PC-9 (cell line): Measurements from ENCODE around the gene CWC27. TPM values are rescaled to one million over a fixed set of nuclear protein-coding genes. Genes with fewer than 3 reads are reported as not detected.

ENCODE experiments used
- BruUV-seq: library from RNA; stranded (reverse); fragments of 400-500 nt; replicated peaks from 2 replicates; lab custom pipeline; 2021; lab: Mats Ljungman, UMichigan
- CTCF ChIA-PET: fragments of 300-600 bp; sonication (Branson Sonifier 250); formaldehyde crosslinking; loops from one replicate; lab custom pipeline; 2022; ENCODE audit warnings: antibody characterized with exemption; lab: Charles Lee
- POLR2A ChIA-PET: fragments of 300-600 bp; sonication (Branson Sonifier 250); formaldehyde crosslinking; loops from one replicate; lab custom pipeline; 2022; ENCODE audit warnings: antibody characterized with exemption; ENCODE audit not compliant: unreplicated experiment; lab: Charles Lee
- DNase-seq, 2 experiments: peaks; one replicate each; pipeline versions ENCODE4 v3.0.0 to v3.0.0-alpha.2; 2015 to 2022; ENCODE audit warnings: mixed read lengths in 1 of 2
- H2AFZ ChIP-seq: fragments of 200-600 bp; sonication (generic); 2 replicates; pipeline ENCODE4 v1.8.1; 2017; ENCODE audit warnings: antibody characterized with exemption
- H3F3A ChIP-seq: fragments of 200-600 bp; sonication (generic); 2 replicates; pipeline ENCODE4 v1.8.1; 2017; ENCODE audit warnings: antibody characterized with exemption, mild to moderate bottlenecking, low read depth; ENCODE audit not compliant: insufficient read depth
- H3K27ac ChIP-seq: fragments of 200-600 bp; sonication (generic); 2 replicates; pipeline ENCODE4 v1.6.1; 2016; ENCODE audit warnings: mixed run types
- H3K27me3 ChIP-seq: fragments of 200-600 bp; sonication (generic); 2 replicates; pipeline ENCODE4 v1.6.1; 2016; ENCODE audit warnings: low read depth, mixed run types; ENCODE audit not compliant: insufficient read depth
- H3K36me3 ChIP-seq: fragments of 200-600 bp; sonication (generic); 2 replicates; pipeline ENCODE4 v1.6.1; 2016; ENCODE audit warnings: low read depth, mixed run types
- H3K4me1 ChIP-seq: fragments of 200-600 bp; sonication (generic); replicated peaks from 2 replicates; pipeline ENCODE4 v1.6.1; 2016; ENCODE audit warnings: mixed run types; ENCODE audit not compliant: insufficient read depth
- H3K4me2 ChIP-seq: fragments of 200-600 bp; sonication (generic); 2 replicates; pipeline ENCODE4 v1.6.1; 2017; ENCODE audit warnings: mixed run types
- H3K4me3 ChIP-seq: fragments of 200-600 bp; sonication (generic); 2 replicates; pipeline ENCODE4 v1.6.1; 2016; ENCODE audit warnings: mixed run types
- H3K79me2 ChIP-seq: fragments of 200-600 bp; sonication (generic); 2 replicates; pipeline ENCODE4 v1.6.1; 2017; ENCODE audit warnings: low read depth, mixed run types
- H3K9me2 ChIP-seq: fragments of 200-600 bp; sonication (generic); 2 replicates; pipeline ENCODE4 v1.8.1; 2017; ENCODE audit warnings: mild to moderate bottlenecking; ENCODE audit not compliant: insufficient read depth
- H3K9me3 ChIP-seq: fragments of 200-600 bp; sonication (generic); 2 replicates; pipeline ENCODE4 v1.8.1; 2016; ENCODE audit warnings: low read depth; ENCODE audit not compliant: insufficient read depth
- H4K20me1 ChIP-seq: fragments of 200-600 bp; sonication (generic); 2 replicates; pipeline ENCODE4 v1.8.1; 2017; ENCODE audit not compliant: insufficient read depth
- CTCF ChIP-seq: fragments of 200-600 bp; sonication (generic); conservative IDR thresholded peaks from 2 replicates; pipeline ENCODE4 v1.6.1; 2017; ENCODE audit warnings: mixed run types, antibody characterized with exemption, mild to moderate bottlenecking, moderate library complexity
- EZH2 ChIP-seq: fragments of 200-600 bp; sonication (generic); IDR thresholded peaks from 2 replicates; pipeline ENCODE4 v1.8.0; 2017; ENCODE audit warnings: antibody characterized with exemption, low read depth
- intact Hi-C: fragments of 100-400 bp; cut with micrococcal nuclease; formaldehyde crosslinking; loops from one replicate; pipeline ENCODE4 v1.10.0; 2022; ENCODE audit not compliant: unreplicated experiment
- total RNA-seq: library from RNA; stranded (reverse); gene quantifications from 2 replicates; pipeline ENCODE4 v1.2.3, GENCODE V29; 2021

The CWC27 gene
- total RNA-seq, 1 experiment from 2014 or later, result 24.1 TPM

- CTCF ChIA-PET, result no interaction called here
- intact Hi-C loops, result no loop called here
- Histone ChIP-seq H3K36me3 (no peaks in the 10 kb centered on the region), H3K9me2 (0 out of 2 replicates have a peak, but pooled peaks cover 5% of the 10 kb centered on the region), H3K27ac (no peak overlapping the region), H3K4me3 (no peak overlapping the region), H3K4me1 (no peaks in the 10 kb centered on the region), H3K9me3 (no peaks in the 10 kb centered on the region), H3K79me2 (no peaks in the 10 kb centered on the region), H3K4me2 (no peak overlapping the region), H3F3A (no peaks in the 10 kb centered on the region), H4K20me1 (no peaks in the 10 kb centered on the region), H3K27me3 (no peaks in the 10 kb centered on the region), H2AFZ (no peak overlapping the region)
- no TSS peak for BruUV-seq
- TF ChIP-seq CTCF (no peak), EZH2 (no peak)
- DNase-seq, result no peak
- POLR2A ChIA-PET, result no interaction called here
These were observed 92.6 kb downstream of the CWC27 start for GRCh38 chr5:64861281-64861680.

- intact Hi-C loops, result no loop called here
- Histone ChIP-seq H2AFZ (no peak overlapping the region), H3K9me3 (no peaks in the 10 kb centered on the region), H3K27ac (no peak overlapping the region), H4K20me1 (no peaks in the 10 kb centered on the region), H3K9me2 (no peaks in the 10 kb centered on the region), H3F3A (no peaks in the 10 kb centered on the region), H3K27me3 (no peaks in the 10 kb centered on the region), H3K4me2 (no peak overlapping the region), H3K79me2 (no peaks in the 10 kb centered on the region), H3K4me1 (peaks cover 2% of the 10 kb centered on the region; the same call in 1 of the 2 replicates), H3K36me3 (no peaks in the 10 kb centered on the region), H3K4me3 (no peak overlapping the region)
- CTCF ChIA-PET, result no interaction called here
- DNase-seq, result no peak
- POLR2A ChIA-PET, result no interaction called here
- TF ChIP-seq EZH2 (no peak), CTCF (no peak)
- no TSS peak for BruUV-seq
These were observed 95.4 kb downstream of the CWC27 start for GRCh38 chr5:64864171-64864570.

DNA sequence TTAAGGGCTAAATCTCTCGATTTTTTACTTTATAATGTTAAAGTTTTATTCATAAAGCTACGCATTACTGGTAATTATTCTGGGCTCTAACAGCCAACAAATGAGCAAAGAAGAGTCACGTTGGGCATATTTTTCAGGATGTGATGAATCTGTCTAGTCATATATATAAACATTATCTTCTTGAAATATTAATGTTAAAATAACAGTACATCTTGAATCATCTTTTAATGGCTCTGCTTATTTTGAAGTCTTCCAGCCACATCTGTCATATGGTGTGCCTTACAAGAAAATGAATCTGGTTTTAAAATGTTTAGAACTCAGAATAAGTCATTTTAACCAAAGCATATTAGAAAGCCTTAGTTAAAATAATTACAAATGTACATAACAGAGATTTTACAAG, 96.9 kb downstream of the CWC27 start:
- Histone ChIP-seq H3K4me1 (peaks cover 6% of the 10 kb centered on the region; the same call in 1 of the 2 replicates), H3F3A (no peaks in the 10 kb centered on the region), H2AFZ (no peak overlapping the region), H4K20me1 (no peaks in the 10 kb centered on the region), H3K36me3 (no peaks in the 10 kb centered on the region), H3K9me2 (no peaks in the 10 kb centered on the region), H3K9me3 (no peaks in the 10 kb centered on the region), H3K79me2 (no peaks in the 10 kb centered on the region), H3K4me3 (no peak overlapping the region), H3K27me3 (no peaks in the 10 kb centered on the region), H3K27ac (no peak overlapping the region), H3K4me2 (no peak overlapping the region)
- intact Hi-C loops, result no loop called here
- no peak for DNase-seq
- BruUV-seq, result no TSS peak
- no peak for TF ChIP-seq EZH2
- no peak for TF ChIP-seq CTCF
- CTCF ChIA-PET, result no interaction called here
- POLR2A ChIA-PET, result no interaction called here
